Kidney (tissue), 14 donors: ENCODE data around the gene SERPINE2. TPM values are rescaled to one million over a fixed set of nuclear protein-coding genes. Genes with fewer than 3 reads are reported as not detected.
A peak's percentile ranks its signal among the peaks of the same experiment; 100 is the strongest.

ENCODE experiments used
- DNase-seq, 5 donors: peaks; one replicate each; pipeline ENCODE4 v3.0.0-alpha.2; 2013 to 2020
- FAIRE-seq: peaks from 2 replicates; lab custom pipeline; 2012; peaks lifted over from hg19 to GRCh38; lab: Jason Lieb, UNC
- H3K27ac ChIP-seq, 2 donors: one replicate each; pipeline ENCODE4 v1.7.0; 2013; ENCODE audit warnings: low read depth in 2 of 2, low read length in 2 of 2, inconsistent platforms in 1 of 2
- H3K27me3 ChIP-seq: one replicate; pipeline ENCODE4 v1.7.1; 2013; ENCODE audit warnings: low read length, inconsistent platforms; ENCODE audit not compliant: control insufficient read depth, insufficient read depth
- H3K36me3 ChIP-seq, 3 donors: one replicate each; pipeline versions ENCODE4 v1.7.0 to v1.7.1; 2013; ENCODE audit warnings: low read length in 3 of 3, control low read depth in 1 of 3, inconsistent platforms in 1 of 3; ENCODE audit not compliant: insufficient read depth in 3 of 3, control insufficient read depth in 2 of 3
- H3K4me1 ChIP-seq, 3 donors: one replicate each; pipeline versions ENCODE4 v1.7.0 to v1.7.1; 2013; ENCODE audit warnings: low read length in 3 of 3, inconsistent platforms in 1 of 3, low read depth in 1 of 3; ENCODE audit not compliant: control insufficient read depth in 2 of 3, insufficient read depth in 2 of 3
- H3K4me3 ChIP-seq, 3 donors: one replicate each; pipeline versions ENCODE4 v1.7.0 to v1.8.1; 2013; ENCODE audit warnings: low read length in 3 of 3, control low read depth in 1 of 3, inconsistent platforms in 1 of 3
- H3K9ac ChIP-seq, 3 donors: one replicate each; pipeline versions ENCODE4 v1.7.0 to v1.7.1; 2013; ENCODE audit warnings: low read length in 3 of 3, control low read depth in 1 of 3, inconsistent platforms in 1 of 3
- H3K9me3 ChIP-seq, 3 donors: one replicate each; pipeline versions ENCODE4 v1.7.0 to v1.7.1; 2013; ENCODE audit warnings: low read length in 3 of 3, control low read depth in 1 of 3, inconsistent platforms in 1 of 3; ENCODE audit not compliant: control insufficient read depth in 2 of 3, insufficient read depth in 1 of 3
- intact Hi-C: fragments of 100-400 bp; cut with DNase I; formaldehyde crosslinking; loops from one replicate; pipeline ENCODE4 v1.11.1; 2022
- polyA plus RNA-seq: library from polyadenylated mRNA; stranded (reverse); fragments of 350-450 nt; fragmentation: Illumina TruSeq; extraction: RNeasy Lipid Tissue Mini Kit (QIAGEN cat#74804); gene quantifications from one replicate; pipeline ENCODE4 v1.2.3, GENCODE V29; 2014; ENCODE audit warnings: low read depth, low replicate concordance; ENCODE audit not compliant: insufficient read depth
- total RNA-seq: library from RNA; stranded (reverse); fragmentation: NEBNext Ultra II Directional; extraction: Animal tissue kit (Norgen Biotek cat#: 25700); gene quantifications from one replicate; pipeline ENCODE4 v1.2.1, GENCODE V29; 2021
- TF ChIP-seq, protein P1 (sequence below): IDR thresholded peaks from 3 replicates; pipeline ENCODE4 v1.5.1; 2012; ENCODE audit warnings: mild to moderate bottlenecking, moderate library complexity, borderline replicate concordance; ENCODE audit not compliant: insufficient read depth; ENCODE audit errors: extremely low read depth
- donor health status: control.
- donor health status: control.
- donor health status: control.
- donor health status: control.
- donor health status: control.
- donor health status: DM: yes; HTN: yes; CAD: no.
- donor health status: Normal renal cell carcinoma (clear cell type).

SERPINE2 gene
- total and polyA plus RNA-seq, 2 donors from 2014 or later, result 27.3 to 29.2 TPM

DNA sequence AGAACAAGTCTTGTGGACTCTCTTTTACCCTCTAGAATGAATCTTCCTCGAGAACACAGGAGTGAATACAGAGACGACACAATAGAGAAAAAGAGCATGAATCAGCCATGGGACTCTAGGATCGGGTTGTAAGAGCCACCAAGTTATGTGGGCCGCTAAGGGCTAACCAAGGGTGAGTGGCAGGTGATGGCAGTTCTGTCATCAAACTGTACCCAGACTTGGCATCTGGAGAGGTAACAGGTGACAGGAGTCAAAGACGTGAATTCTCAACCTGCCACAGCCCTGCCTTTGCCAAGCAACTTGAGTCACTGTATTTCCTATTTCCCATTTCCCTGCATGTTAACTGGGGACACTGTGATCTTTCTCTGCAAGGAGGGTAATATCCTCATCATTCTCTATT, 11.2 kb downstream of the SERPINE2 start:
- Histone ChIP-seq H3K4me3 (no peak overlapping the region), H3K9me3 (no peaks in the 10 kb centered on the region), H3K36me3 (no peaks in the 10 kb centered on the region), H3K4me1 (peaks cover 0 to 9% (median 8%) of the 10 kb centered on the region in 3 donors), H3K27me3 (no peaks in the 10 kb centered on the region), H3K9ac (no peak overlapping the region), H3K27ac (no peak overlapping the region)
- no peak for DNase-seq
- intact Hi-C loops, result no loop called here
- no peak for FAIRE-seq
- TF ChIP-seq, protein P1, sequence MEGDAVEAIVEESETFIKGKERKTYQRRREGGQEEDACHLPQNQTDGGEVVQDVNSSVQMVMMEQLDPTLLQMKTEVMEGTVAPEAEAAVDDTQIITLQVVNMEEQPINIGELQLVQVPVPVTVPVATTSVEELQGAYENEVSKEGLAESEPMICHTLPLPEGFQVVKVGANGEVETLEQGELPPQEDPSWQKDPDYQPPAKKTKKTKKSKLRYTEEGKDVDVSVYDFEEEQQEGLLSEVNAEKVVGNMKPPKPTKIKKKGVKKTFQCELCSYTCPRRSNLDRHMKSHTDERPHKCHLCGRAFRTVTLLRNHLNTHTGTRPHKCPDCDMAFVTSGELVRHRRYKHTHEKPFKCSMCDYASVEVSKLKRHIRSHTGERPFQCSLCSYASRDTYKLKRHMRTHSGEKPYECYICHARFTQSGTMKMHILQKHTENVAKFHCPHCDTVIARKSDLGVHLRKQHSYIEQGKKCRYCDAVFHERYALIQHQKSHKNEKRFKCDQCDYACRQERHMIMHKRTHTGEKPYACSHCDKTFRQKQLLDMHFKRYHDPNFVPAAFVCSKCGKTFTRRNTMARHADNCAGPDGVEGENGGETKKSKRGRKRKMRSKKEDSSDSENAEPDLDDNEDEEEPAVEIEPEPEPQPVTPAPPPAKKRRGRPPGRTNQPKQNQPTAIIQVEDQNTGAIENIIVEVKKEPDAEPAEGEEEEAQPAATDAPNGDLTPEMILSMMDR, result no peak

DNA sequence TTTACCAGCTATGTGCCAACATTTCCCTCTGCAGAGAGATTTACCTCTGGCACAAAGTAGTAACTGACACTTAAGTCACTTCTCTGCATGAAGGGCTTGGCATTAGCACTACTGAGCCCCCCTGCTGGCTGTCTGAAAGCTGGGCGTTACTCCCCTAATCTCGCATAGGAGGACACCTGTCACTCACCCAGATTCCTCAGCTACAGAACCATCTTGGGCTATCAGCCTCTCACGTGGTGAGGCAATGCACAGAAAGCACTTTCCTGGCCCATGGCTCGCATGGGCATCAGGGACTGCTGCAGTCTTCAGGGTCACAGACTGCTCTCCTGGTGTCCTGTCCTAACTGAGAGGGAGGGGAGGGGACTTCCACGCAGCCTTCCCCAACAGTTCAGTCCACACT, 12.0 kb downstream of the SERPINE2 start:
- FAIRE-seq (no peak), DNase-seq (no peak)
- intact Hi-C loops, result no loop called here
- Histone ChIP-seq H3K27ac (no peak overlapping the region), H3K9ac (no peak overlapping the region), H3K4me1 (peaks cover 0 to 9% (median 8%) of the 10 kb centered on the region in 3 donors), H3K27me3 (no peaks in the 10 kb centered on the region), H3K4me3 (no peak overlapping the region), H3K9me3 (no peaks in the 10 kb centered on the region), H3K36me3 (no peaks in the 10 kb centered on the region)
- TF ChIP-seq, protein P1, result no peak

DNA sequence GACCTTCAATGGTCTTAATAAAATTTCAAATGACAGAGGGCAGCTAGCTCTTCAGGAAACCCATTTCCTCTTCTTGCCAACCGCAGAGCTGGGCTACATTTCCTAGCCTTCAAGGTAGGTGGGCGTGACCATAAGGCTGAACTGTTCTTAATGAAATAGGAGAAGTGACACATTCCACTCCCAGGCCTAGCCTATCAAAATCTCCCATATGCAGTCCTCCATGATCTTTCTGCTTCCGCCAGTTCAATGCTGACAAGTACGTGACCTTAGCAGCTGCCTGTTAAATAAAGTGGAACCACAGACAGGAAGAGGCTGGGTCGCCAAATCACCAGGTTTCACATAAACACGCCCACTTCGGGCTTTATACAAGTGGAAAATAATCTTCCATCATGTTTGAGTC, 13.2 kb downstream of the SERPINE2 start:
- H3K27ac ChIP-seq, result no peak overlapping the region
- no peaks in the 10 kb centered on the region for H3K9me3 ChIP-seq
- FAIRE-seq, result no peak
- no peak overlapping the region for H3K4me3 ChIP-seq
- peaks cover 0 to 9% (median 5%) of the 10 kb centered on the region in 3 donors for H3K4me1 ChIP-seq
- no peaks in the 10 kb centered on the region for H3K36me3 ChIP-seq
- TF ChIP-seq, protein P1, result no peak
- intact Hi-C loops, result no loop called here
- peak in 1 of 5 donors; percentile 37 for DNase-seq
- no peak overlapping the region for H3K9ac ChIP-seq
- H3K27me3 ChIP-seq, result no peaks in the 10 kb centered on the region

- Histone ChIP-seq H3K4me3 (no peak overlapping the region), H3K9me3 (no peaks in the 10 kb centered on the region), H3K9ac (no peak overlapping the region), H3K36me3 (no peaks in the 10 kb centered on the region), H3K4me1 (no peaks in the 10 kb centered on the region), H3K27ac (no peak overlapping the region), H3K27me3 (no peaks in the 10 kb centered on the region)
- intact Hi-C loops, result no loop called here
- no peak for DNase-seq
- no peak for FAIRE-seq
- TF ChIP-seq, protein P1, result no peak
These were observed 14.8 kb downstream of the SERPINE2 start for GRCh38 chr2:224024270-224024669.
